NCI-H2196 treated with DMSO at 0.1 percent for 48 hours (cell line): ENCODE data around the gene MR1.

Experiments used
- DNase-seq: peaks from one replicate; lab custom pipeline; 2025; ENCODE audit not compliant: unreplicated experiment; lab: John Stamatoyannopoulos, UW

Gene MR1

DNA sequence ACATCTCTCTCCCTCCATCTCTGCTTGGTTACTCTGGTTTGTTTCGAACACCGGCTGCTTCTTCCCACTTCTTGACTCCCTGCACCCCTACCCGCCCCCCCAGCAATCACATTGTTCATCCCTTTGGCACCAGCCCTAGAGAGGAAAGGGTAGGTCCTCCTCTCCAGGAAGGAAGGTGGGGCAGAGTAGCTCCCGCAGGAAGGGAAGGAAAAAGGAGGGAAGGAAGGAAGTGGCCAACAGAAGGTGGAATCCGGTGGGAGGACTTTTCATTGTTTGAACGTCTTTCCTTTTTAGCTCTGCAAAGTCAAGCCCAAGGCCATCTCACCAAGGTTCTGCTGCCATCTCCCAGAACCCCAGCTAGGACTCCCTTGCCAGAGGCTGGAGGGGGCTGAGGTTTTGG, 72.7 kb downstream of the MR1 start:
- no peak for DNase-seq

DNA sequence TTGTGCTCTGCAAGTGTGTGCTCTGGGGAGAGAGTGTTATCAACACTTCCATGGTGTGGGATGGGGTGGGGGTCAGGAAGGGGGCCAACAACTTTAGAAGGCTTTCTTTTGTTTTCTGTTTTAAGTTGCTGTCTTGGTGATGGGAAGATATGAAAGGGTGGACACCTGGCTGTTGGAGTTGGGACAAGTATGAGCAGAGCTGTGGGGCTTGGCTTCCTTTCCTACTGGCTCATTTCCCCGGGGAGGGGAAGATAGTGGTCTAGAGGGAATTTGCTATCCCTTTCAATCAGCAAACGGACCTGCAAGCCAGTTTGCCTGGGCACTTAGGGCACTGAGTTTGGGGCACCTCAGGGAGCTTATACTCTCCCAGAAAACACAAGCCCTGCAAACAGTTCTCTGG, 73.9 kb downstream of the MR1 start:
- DNase-seq = no peak

DNA sequence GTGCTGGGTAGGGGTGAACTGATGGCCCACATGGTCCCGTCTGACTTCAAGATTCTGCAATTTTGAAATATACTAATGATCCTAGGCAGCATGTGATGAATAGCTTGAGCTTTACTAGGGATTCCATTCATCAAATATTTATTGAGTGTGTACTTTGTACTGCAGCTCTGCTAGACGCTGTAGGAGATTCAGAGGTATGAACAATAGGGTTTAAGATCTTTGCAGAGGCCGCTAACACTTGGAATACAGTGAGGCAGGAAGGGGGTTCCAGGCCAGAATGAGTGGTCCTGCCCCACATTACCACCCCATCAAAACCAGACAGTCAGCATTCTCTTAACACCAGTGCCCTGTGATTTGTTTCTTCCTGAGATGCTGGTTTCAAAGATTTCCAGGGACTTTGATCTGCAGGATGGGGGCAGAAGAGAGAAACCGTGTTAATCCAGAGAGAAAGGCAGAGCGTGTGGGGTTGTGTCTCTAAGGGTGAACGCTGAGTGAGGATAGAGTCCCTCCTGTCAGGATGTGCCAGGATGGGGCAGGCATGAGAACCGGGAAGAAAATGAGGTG, 74.6 kb downstream of the MR1 start:
- DNase-seq = no peak

DNA sequence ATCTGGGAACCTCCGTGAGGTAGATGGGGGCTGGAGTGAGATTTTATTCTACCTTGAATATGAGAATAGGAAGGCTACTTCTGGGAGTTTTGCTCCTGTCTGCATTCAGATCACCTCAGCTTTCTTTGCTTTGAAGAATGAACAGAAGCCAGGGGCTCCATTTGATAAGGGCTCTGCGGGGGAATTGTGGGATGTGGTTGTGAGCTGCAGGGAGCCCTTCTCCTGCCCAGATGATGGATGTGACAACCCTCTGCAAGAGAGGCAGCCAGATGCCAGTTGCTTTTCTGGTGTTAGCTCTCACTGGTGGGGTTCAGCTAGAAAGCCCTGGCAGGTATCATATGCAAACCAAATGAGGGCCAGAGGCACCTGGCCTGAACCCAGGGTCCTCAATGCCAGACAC, 76.2 kb downstream of the MR1 start:
- DNase-seq = no peak
